Measurements from ENCODE around the gene GLCE.
A peak's percentile ranks its signal among the peaks of the same experiment; 100 is the strongest.

The GLCE gene

GRCh38 chr15:69185706-69186105 lies 25.3 kb downstream of the GLCE start:
- peak; percentile 28 for DNase-seq
- in situ Hi-C loops (cut with MboI; ENCODE audit: low pct_unique_long_range_greater_than_20kb, low sequenced_read_pairs) = no loop called here

GRCh38 chr15:69189157-69189556 lies 28.7 kb downstream of the GLCE start:
- no peak for DNase-seq
- in situ Hi-C loops (cut with MboI; ENCODE audit: low pct_unique_long_range_greater_than_20kb, low sequenced_read_pairs) = no loop called here

GRCh38 chr15:69190091-69190490 lies 29.7 kb downstream of the GLCE start:
- in situ Hi-C loops (cut with MboI; ENCODE audit: low pct_unique_long_range_greater_than_20kb, low sequenced_read_pairs) = no loop called here
- DNase-seq = no peak

- in situ Hi-C loops (cut with MboI; ENCODE audit: low pct_unique_long_range_greater_than_20kb, low sequenced_read_pairs) = no loop called here
- DNase-seq = no peak
Observed at GRCh38 chr15:69190504-69190903, 30.1 kb downstream of the GLCE start.

DNA sequence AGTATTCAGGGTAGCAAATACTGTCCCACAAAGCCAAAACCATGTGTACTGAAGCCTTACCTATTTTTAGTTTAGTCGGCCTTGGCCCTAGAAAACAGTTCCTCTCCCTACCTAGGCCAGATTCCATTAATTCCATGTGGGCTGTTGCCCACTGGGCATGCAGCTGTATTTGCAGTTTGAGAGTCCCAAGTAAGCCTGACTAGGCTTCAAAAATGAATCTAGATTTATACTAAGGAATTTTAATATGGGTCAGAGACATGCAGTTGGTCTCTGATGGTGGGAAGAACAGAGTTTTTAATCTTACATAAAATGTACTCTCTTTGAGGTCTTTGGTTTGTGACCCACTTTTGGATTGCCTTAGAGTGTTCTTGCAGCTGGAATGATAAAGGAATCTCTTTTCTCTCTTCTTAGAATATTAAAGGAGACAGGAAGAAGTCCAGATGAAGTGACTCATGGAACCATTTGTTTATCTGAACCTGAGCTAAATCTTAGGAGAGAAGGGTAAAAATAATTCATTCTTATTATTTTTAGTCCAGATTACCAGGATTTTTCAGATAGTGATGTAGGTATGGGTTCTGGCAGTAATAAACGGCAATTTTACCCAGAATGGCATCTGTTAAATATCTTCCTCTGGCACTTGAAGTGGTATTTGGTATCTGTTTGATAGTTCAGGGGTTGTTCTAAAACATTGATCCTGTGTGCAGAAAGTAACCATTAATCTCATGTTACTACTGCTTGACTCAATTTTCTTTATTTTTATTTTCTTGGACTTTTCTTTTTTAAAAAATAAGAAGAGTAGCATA lies 33.8 kb downstream of the GLCE start:
- in situ Hi-C loops (cut with MboI; ENCODE audit: low pct_unique_long_range_greater_than_20kb, low sequenced_read_pairs) = no loop called here

GRCh38 chr15:69194854-69195253 lies 34.4 kb downstream of the GLCE start:
- DNase-seq = peak; percentile 68
- in situ Hi-C loops (cut with MboI; ENCODE audit: low pct_unique_long_range_greater_than_20kb, low sequenced_read_pairs) = no loop called here

More for the DNA sequence above, 33.8 kb downstream of the GLCE start:
- DNase-seq = no peak

- in situ Hi-C loops (cut with MboI; ENCODE audit: low pct_unique_long_range_greater_than_20kb, low sequenced_read_pairs) = no loop called here
Observed at GRCh38 chr15:69200832-69201745, 40.7 kb downstream of the GLCE start.

GRCh38 chr15:69206079-69206478 lies 45.6 kb downstream of the GLCE start:
- in situ Hi-C loops (cut with MboI; ENCODE audit: low pct_unique_long_range_greater_than_20kb, low sequenced_read_pairs) = no loop called here

More at GRCh38 chr15:69200832-69201745, 40.7 kb downstream of the GLCE start:
- no peak for DNase-seq

GRCh38 chr15:69209661-69210060 lies 49.2 kb downstream of the GLCE start:
- DNase-seq = no peak
- in situ Hi-C loops (cut with MboI; ENCODE audit: low pct_unique_long_range_greater_than_20kb, low sequenced_read_pairs) = no loop called here

More at GRCh38 chr15:69206079-69206478, 45.6 kb downstream of the GLCE start:
- DNase-seq = no peak

GRCh38 chr15:69210574-69210973 lies 50.1 kb downstream of the GLCE start:
- in situ Hi-C loops (cut with MboI; ENCODE audit: low pct_unique_long_range_greater_than_20kb, low sequenced_read_pairs) = no loop called here
- DNase-seq = no peak

DNA sequence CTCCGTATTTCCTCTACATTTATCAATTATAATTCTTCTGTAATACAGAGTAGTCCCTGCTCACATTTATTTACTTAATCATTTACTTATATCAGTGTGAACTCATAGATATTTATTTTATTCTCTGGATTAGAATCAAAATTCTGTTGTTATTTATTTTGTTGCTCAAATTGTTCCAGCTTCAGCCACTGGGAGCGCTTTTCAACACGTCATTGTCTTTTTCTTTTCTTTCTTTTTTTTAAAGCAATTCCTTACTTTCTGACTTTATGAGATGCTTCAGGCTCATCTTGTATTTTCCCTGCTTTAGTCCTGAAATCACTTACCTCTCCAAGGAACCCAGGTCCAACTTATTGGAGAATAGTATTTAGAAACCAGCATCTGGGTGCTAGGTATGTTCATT lies 53.4 kb downstream of the GLCE start:
- no peak for DNase-seq
- in situ Hi-C loops (cut with MboI; ENCODE audit: low pct_unique_long_range_greater_than_20kb, low sequenced_read_pairs) = no loop called here

GRCh38 chr15:69215314-69216035 lies 55.0 kb downstream of the GLCE start:
- in situ Hi-C loops (cut with MboI; ENCODE audit: low pct_unique_long_range_greater_than_20kb, low sequenced_read_pairs) = no loop called here
- DNase-seq = no peak

DNA sequence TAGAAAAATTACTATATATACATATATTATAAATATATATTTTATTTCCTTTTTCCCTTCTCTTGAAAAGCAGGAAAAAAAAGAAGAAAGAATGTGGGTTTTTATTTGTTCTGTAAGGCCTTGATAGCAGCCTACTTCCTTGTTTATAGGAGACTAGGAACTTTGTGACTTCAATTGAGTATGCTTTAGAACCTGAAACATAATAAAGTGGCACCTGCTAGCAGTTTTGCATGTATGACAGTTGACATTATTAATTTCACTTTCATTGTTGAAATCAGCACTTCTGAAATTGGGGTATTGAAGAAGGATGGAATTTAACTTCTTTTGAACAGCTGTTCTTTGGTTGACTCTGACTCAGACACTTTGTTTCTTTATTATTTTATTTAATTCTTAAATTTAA lies 56.9 kb downstream of the GLCE start:
- DNase-seq = no peak
- in situ Hi-C loops (cut with MboI; ENCODE audit: low pct_unique_long_range_greater_than_20kb, low sequenced_read_pairs) = no loop called here

GRCh38 chr15:69219690-69220089 lies 59.3 kb downstream of the GLCE start:
- in situ Hi-C loops (cut with MboI; ENCODE audit: low pct_unique_long_range_greater_than_20kb, low sequenced_read_pairs) = no loop called here
- DNase-seq = no peak

DNA sequence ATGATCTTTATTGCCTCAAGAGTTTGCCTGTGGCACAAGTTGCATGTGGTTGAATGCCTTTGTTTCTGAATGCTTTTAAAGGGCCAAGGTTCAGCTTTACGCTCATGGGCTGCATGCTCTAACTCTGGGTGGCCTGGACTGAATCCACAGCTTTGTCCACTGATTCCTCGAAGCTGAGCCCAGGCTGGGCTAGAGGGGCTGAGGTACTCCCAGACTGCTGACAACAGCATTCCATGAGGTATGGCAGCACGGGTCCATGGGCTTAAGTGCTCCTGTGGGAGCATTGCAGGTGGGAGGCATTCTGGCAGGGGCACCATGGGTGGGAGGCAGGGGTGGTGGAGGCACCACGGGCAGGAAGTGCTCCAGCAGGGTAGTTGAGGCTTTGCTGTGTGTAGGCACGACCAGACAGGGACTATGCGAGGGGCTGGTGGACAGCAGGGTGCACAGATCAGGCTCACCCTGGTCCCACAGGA lies 61.6 kb downstream of the GLCE start:
- DNase-seq = no peak
- in situ Hi-C loops (cut with MboI; ENCODE audit: low pct_unique_long_range_greater_than_20kb, low sequenced_read_pairs) = no loop called here

GRCh38 chr15:69223083-69223813 lies 62.8 kb downstream of the GLCE start:
- in situ Hi-C loops (cut with MboI; ENCODE audit: low pct_unique_long_range_greater_than_20kb, low sequenced_read_pairs) = no loop called here
- DNase-seq = no peak

DNA sequence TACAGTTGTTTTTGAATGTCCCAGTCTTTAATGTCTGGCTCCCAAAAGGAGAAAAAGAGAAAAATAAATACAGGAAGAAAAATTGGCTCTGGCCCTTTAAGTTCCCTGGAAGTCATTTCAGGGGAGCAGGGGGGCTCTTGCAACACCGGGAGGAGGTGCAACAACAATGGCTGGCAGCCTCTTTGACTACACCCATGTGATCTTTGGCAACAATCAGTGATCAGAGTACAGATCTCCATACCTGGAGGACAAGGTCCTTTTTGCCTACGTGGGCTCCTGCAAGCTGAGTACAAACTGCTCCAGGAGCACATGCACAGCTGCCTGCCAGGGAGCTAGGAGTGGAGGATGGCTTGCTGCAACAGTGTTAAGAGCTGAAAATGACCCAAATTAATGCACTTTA lies 63.9 kb downstream of the GLCE start:
- DNase-seq = no peak
- in situ Hi-C loops (cut with MboI; ENCODE audit: low pct_unique_long_range_greater_than_20kb, low sequenced_read_pairs) = no loop called here

GRCh38 chr15:69225355-69226022 lies 65.1 kb downstream of the GLCE start:
- DNase-seq = peak; percentile 65
- in situ Hi-C loops (cut with MboI; ENCODE audit: low pct_unique_long_range_greater_than_20kb, low sequenced_read_pairs) = no loop called here

Data from KBM-7 (cell line).